Smooth muscle cell of the brain vasculature (primary cell): ENCODE results near the gene VAV1.
"Not testable (repeated sequence)": the region's sequence is repeated elsewhere in the genome, so short reads cannot be mapped to it uniquely, and the experiment has no call there.

ENCODE experiments used
- DNase-seq: peaks from one replicate; pipeline ENCODE4 v3.0.0-alpha.2; 2012; ENCODE audit warnings: low read depth, low spot score

VAV1 gene

GRCh38 chr19:6754653-6755463 is 17.6 kb upstream of the VAV1 start:
- DNase-seq = no peak

- DNase-seq = no peak
Observed at GRCh38 chr19:6760606-6761005, 11.9 kb upstream of the VAV1 start.

- no peak for DNase-seq
Observed at GRCh38 chr19:6761053-6761676, 11.3 kb upstream of the VAV1 start.

GRCh38 chr19:6762253-6762797 is 10.2 kb upstream of the VAV1 start:
- not testable (repeated sequence) for DNase-seq

GRCh38 chr19:6765738-6766356 is 6.7 kb upstream of the VAV1 start:
- DNase-seq = no peak

- DNase-seq = no peak
Observed at GRCh38 chr19:6766357-6767080, 6.0 kb upstream of the VAV1 start.

GRCh38 chr19:6767081-6767356 is 5.5 kb upstream of the VAV1 start:
- no peak for DNase-seq

GRCh38 chr19:6767357-6768235 is 4.9 kb upstream of the VAV1 start, which contains the start of gene SH2D3A:
TSS of gene SH2D3A (minus strand) at chr19:6767435. CDS start at chr19:6763748, 3,687 bp downstream.
- DNase-seq = no peak

- DNase-seq = no peak
Observed at GRCh38 chr19:6768236-6768785, 4.2 kb upstream of the VAV1 start.

GRCh38 chr19:6769006-6769619 is 3.4 kb upstream of the VAV1 start:
- no peak for DNase-seq

GRCh38 chr19:6771648-6772027 is 870 bp upstream of the VAV1 start:
- DNase-seq = not testable (repeated sequence)

- no peak for DNase-seq
Observed at GRCh38 chr19:6772866-6773322, 386 bp downstream of the VAV1 start.

GRCh38 chr19:6773323-6773931 is 919 bp downstream of the VAV1 start:
- no peak for DNase-seq

- no peak for DNase-seq
Observed at GRCh38 chr19:6774821-6775707, 2.6 kb downstream of the VAV1 start.

GRCh38 chr19:6776045-6776444 is 3.5 kb downstream of the VAV1 start:
- DNase-seq = not testable (repeated sequence)

GRCh38 chr19:6776999-6777398 is 4.5 kb downstream of the VAV1 start:
- DNase-seq = no peak

GRCh38 chr19:6777434-6777833 is 4.9 kb downstream of the VAV1 start:
- DNase-seq = no peak

GRCh38 chr19:6778386-6778785 is 5.9 kb downstream of the VAV1 start:
- DNase-seq = no peak

- no peak for DNase-seq
Observed at GRCh38 chr19:6779206-6779605, 6.7 kb downstream of the VAV1 start.
